ENCODE results near the gene HSBP1L1. TPM values are rescaled to one million over a fixed set of nuclear protein-coding genes. Genes with fewer than 3 reads are reported as not detected.

Gene HSBP1L1
- total and polyA plus RNA-seq, 2 of the 8 experiments (the other 6 are each of a cell fraction or from before 2014, with no cell fraction given) = 1.0 to 1.3 TPM

DNA sequence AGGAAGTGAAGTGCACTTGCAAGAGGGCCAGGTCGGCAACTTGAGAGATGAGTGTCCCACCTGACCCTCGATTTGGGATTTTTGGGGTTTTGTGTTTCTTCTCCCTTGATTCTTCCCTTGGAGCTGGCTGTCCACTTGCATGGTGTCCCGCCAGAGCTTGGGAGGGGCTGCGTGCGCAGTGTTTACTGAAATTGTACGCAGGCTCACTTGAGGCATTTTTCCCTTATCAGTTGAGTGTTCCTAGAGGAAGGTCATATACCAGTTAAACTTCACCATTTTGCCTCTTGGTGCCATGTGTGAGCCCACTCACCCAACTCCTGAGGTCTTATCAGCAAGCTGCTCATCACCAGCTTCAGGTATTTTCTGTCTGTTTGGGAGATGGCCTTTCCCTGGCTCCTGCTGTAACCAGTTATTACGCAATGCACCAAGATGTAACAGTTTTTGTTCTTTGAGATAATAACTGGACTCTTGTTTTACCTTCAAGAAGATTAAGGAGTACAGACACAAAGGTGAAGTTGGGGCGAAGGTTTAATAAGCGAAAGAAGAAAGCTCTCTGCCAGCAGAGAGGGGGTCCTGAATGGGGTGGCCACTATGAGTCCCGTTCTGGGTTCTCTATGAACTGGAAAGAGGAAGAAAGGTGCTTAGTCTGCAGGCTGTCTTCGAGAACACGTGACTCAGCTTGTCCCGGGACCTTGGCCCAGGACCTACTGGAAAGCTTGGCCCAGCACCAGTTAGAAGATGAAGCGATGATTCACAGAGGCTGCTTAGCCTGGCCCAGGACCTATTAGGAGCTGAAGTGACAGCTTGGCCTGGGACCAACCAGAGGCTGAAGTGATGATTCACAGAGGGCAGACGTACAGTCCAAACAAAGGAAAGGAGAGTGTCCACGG, 45.5 kb downstream of the HSBP1L1 start (continued):
- TF ChIP-seq CHD7 (IDR thresholded peaks at IDR 0.05; ENCODE audit: insufficient replicate concordance, low read length) (no peak), MAFK (IDR thresholded peaks at IDR 0.05; ENCODE audit: low read depth, low read length) (no peak), HDAC2 (IDR thresholded peaks at IDR 0.05; ENCODE audit: borderline replicate concordance in 1 of 2, low read depth in 2 of 2, low read length in 2 of 2) (no peak), CEBPB (IDR thresholded peaks at IDR 0.05; ENCODE audit: low read depth, low read length) (no peak)
